Duodenal mucosa (tissue), 2 donors: ENCODE measurements around the gene RPL3.

Experiments used
- H3K27ac ChIP-seq: one replicate; pipeline ENCODE4 v1.7.0; 2013; ENCODE audit warnings: low read depth, low read length
- H3K27me3 ChIP-seq, 2 donors: one replicate each; pipeline ENCODE4 v1.7.0; 2013; ENCODE audit warnings: low read length in 2 of 2, control low read depth in 1 of 2; ENCODE audit not compliant: insufficient read depth in 2 of 2, control insufficient read depth in 1 of 2
- H3K36me3 ChIP-seq, 2 donors: one replicate each; pipeline ENCODE4 v1.7.0; 2013; ENCODE audit warnings: low read length in 2 of 2, control low read depth in 1 of 2; ENCODE audit not compliant: insufficient read depth in 2 of 2, control insufficient read depth in 1 of 2
- H3K4me1 ChIP-seq, 2 donors: one replicate each; pipeline ENCODE4 v1.7.0; 2013; ENCODE audit warnings: low read length in 2 of 2, control low read depth in 1 of 2; ENCODE audit not compliant: insufficient read depth in 2 of 2, control insufficient read depth in 1 of 2
- H3K4me3 ChIP-seq, 2 donors: one replicate each; pipeline ENCODE4 v1.7.0; 2013; ENCODE audit warnings: low read length in 2 of 2, low read depth in 1 of 2
- H3K9ac ChIP-seq, 2 donors: one replicate each; pipeline ENCODE4 v1.7.0; 2013; ENCODE audit warnings: low read length in 2 of 2, low read depth in 1 of 2
- H3K9me3 ChIP-seq, 2 donors: one replicate each; pipeline ENCODE4 v1.7.0; 2013; ENCODE audit warnings: low read length in 2 of 2, control low read depth in 1 of 2; ENCODE audit not compliant: control insufficient read depth in 1 of 2

RPL3 gene

GRCh38 chr22:39291523-39291922, 27.9 kb downstream of the RPL3 start:
- Histone ChIP-seq H3K27me3 (no peaks in the 10 kb centered on the region), H3K4me1 (peaks cover 15 to 21% of the 10 kb centered on the region in 2 donors), H3K27ac (peak overlapping the region; percentile 70), H3K4me3 (no peak overlapping the region), H3K9me3 (no peaks in the 10 kb centered on the region), H3K9ac (no peak overlapping the region), H3K36me3 (no peaks in the 10 kb centered on the region)

GRCh38 chr22:39290724-39291161, 28.7 kb downstream of the RPL3 start:
- Histone ChIP-seq H3K9ac (no peak overlapping the region), H3K4me3 (no peak overlapping the region), H3K27ac (no peak overlapping the region), H3K36me3 (no peaks in the 10 kb centered on the region), H3K4me1 (peaks cover 15 to 21% of the 10 kb centered on the region in 2 donors), H3K9me3 (no peaks in the 10 kb centered on the region), H3K27me3 (no peaks in the 10 kb centered on the region)

GRCh38 chr22:39289975-39290720, 29.3 kb downstream of the RPL3 start:
- peaks cover 15 to 21% of the 10 kb centered on the region in 2 donors for H3K4me1 ChIP-seq
- H3K27ac ChIP-seq, result no peak overlapping the region
- H3K4me3 ChIP-seq, result no peak overlapping the region
- no peak overlapping the region for H3K9ac ChIP-seq
- no peaks in the 10 kb centered on the region for H3K27me3 ChIP-seq
- no peaks in the 10 kb centered on the region for H3K36me3 ChIP-seq
- no peaks in the 10 kb centered on the region for H3K9me3 ChIP-seq

- H3K4me3 ChIP-seq, result no peak overlapping the region
- peaks cover 0 to 3% of the 10 kb centered on the region in 2 donors for H3K9me3 ChIP-seq
- H3K36me3 ChIP-seq, result no peaks in the 10 kb centered on the region
- H3K9ac ChIP-seq, result no peak overlapping the region
- peaks cover 15 to 21% of the 10 kb centered on the region in 2 donors for H3K4me1 ChIP-seq
- H3K27ac ChIP-seq, result no peak overlapping the region
- H3K27me3 ChIP-seq, result no peaks in the 10 kb centered on the region
Measured at GRCh38 chr22:39289533-39289932, 29.9 kb downstream of the RPL3 start.

GRCh38 chr22:39288135-39288898, 31.1 kb downstream of the RPL3 start:
- Histone ChIP-seq H3K9me3 (peaks cover 0 to 3% of the 10 kb centered on the region in 2 donors), H3K36me3 (no peaks in the 10 kb centered on the region), H3K4me3 (no peak overlapping the region), H3K9ac (no peak overlapping the region), H3K27me3 (no peaks in the 10 kb centered on the region), H3K27ac (no peak overlapping the region), H3K4me1 (peaks cover 15 to 21% of the 10 kb centered on the region in 2 donors)

GRCh38 chr22:39287076-39287725, 32.2 kb downstream of the RPL3 start:
- Histone ChIP-seq H3K4me3 (no peak overlapping the region), H3K27me3 (no peaks in the 10 kb centered on the region), H3K36me3 (no peaks in the 10 kb centered on the region), H3K4me1 (peaks cover 16 to 22% of the 10 kb centered on the region in 2 donors), H3K27ac (no peak overlapping the region), H3K9me3 (peaks cover 0 to 3% of the 10 kb centered on the region in 2 donors), H3K9ac (no peak overlapping the region)

- Histone ChIP-seq H3K4me1 (peaks cover 8 to 14% of the 10 kb centered on the region in 2 donors), H3K27me3 (no peaks in the 10 kb centered on the region), H3K27ac (no peak overlapping the region), H3K9me3 (peaks cover 0 to 3% of the 10 kb centered on the region in 2 donors), H3K4me3 (no peak overlapping the region), H3K9ac (no peak overlapping the region), H3K36me3 (no peaks in the 10 kb centered on the region)
Measured at GRCh38 chr22:39284983-39285382, 34.4 kb downstream of the RPL3 start.

GRCh38 chr22:39284142-39284980, 35.1 kb downstream of the RPL3 start:
- Histone ChIP-seq H3K4me1 (peaks cover 8 to 14% of the 10 kb centered on the region in 2 donors), H3K36me3 (no peaks in the 10 kb centered on the region), H3K4me3 (no peak overlapping the region), H3K9ac (no peak overlapping the region), H3K27ac (peak overlapping the region; percentile 59), H3K9me3 (peaks cover 0 to 3% of the 10 kb centered on the region in 2 donors), H3K27me3 (no peaks in the 10 kb centered on the region)

GRCh38 chr22:39283322-39284141, 35.9 kb downstream of the RPL3 start:
- Histone ChIP-seq H3K4me1 (peaks cover 8 to 14% of the 10 kb centered on the region in 2 donors), H3K27me3 (no peaks in the 10 kb centered on the region), H3K4me3 (no peak overlapping the region), H3K9ac (peak overlapping the region in 1 of 2 donors; percentile 18), H3K36me3 (no peaks in the 10 kb centered on the region), H3K27ac (peak overlapping the region; percentile 71), H3K9me3 (peaks cover 0 to 3% of the 10 kb centered on the region in 2 donors)
